HepG2 (cell line): ENCODE data around the gene FGD2. TPM values are rescaled to one million over a fixed set of nuclear protein-coding genes. Genes with fewer than 3 reads are reported as not detected.
A peak's percentile ranks its signal among the peaks of the same experiment; 100 is the strongest.

Source experiments
- DR1 ChIP-seq: sonication (generic); formaldehyde crosslinking; IDR thresholded peaks from 2 replicates; pipeline ENCODE4 v1.8.0; 2021; ENCODE audit warnings: mild to moderate bottlenecking, missing genetic modification reagents, inconsistent platforms
- FOXJ3 ChIP-seq: sonication (generic); formaldehyde crosslinking; IDR thresholded peaks from 2 replicates; pipeline ENCODE4 v1.4.0; 2020; ENCODE audit warnings: missing genetic modification reagents, mild to moderate bottlenecking, borderline replicate concordance
- HDAC6 ChIP-seq: fragments of 200-600 bp; sonication (generic); IDR thresholded peaks from 2 replicates; pipeline ENCODE4 v1.7.0; 2017; ENCODE audit warnings: mild to moderate bottlenecking, antibody characterized with exemption, low read length, low read depth
- ISX ChIP-seq: sonication (generic); formaldehyde crosslinking; conservative IDR thresholded peaks from 2 replicates; pipeline ENCODE4 v1.5.0; 2020; ENCODE audit warnings: missing genetic modification reagents
- KLF13 ChIP-seq: sonication (generic); formaldehyde crosslinking; IDR thresholded peaks from 2 replicates; pipeline ENCODE4 v1.4.0; 2020; ENCODE audit warnings: mild to moderate bottlenecking, missing genetic modification reagents
- MAFK ChIP-seq, 2 experiments: IDR thresholded peaks in 1 of 2; conservative IDR thresholded peaks in 1 of 2; 2 replicates each; pipeline ENCODE4 v1.6.1; 2011; ENCODE audit warnings: improper control_type of control experiment in 2 of 2, low read length in 2 of 2
- POLR2AphosphoS2 ChIP-seq: IDR thresholded peaks from 2 replicates; pipeline ENCODE4 v1.6.1; 2011; ENCODE audit warnings: low read depth, low read length, improper control_type of control experiment
- SIN3B ChIP-seq: fragments of 150-350 bp; IDR thresholded peaks from 2 replicates; pipeline ENCODE4 v1.6.1; 2014; ENCODE audit warnings: low read length
- SKI ChIP-seq: fragments of 450-650 bp; IDR thresholded peaks from one replicate; pipeline ENCODE4 v1.6.1; 2018; ENCODE audit warnings: mild to moderate bottlenecking; ENCODE audit not compliant: partially characterized antibody
- SPEN ChIP-seq: sonication (generic); formaldehyde crosslinking; IDR thresholded peaks from 2 replicates; pipeline ENCODE4 v1.5.1; 2020; ENCODE audit warnings: low read depth, mild to moderate bottlenecking, missing genetic modification reagents
- TFDP2 ChIP-seq: sonication (generic); formaldehyde crosslinking; IDR thresholded peaks from 2 replicates; pipeline ENCODE4 v1.4.0; 2020; ENCODE audit warnings: missing genetic modification reagents
- TP53 ChIP-seq: sonication (generic); formaldehyde crosslinking; conservative IDR thresholded peaks from 2 replicates; pipeline ENCODE4 v1.4.0; 2020; ENCODE audit warnings: missing genetic modification reagents
- USF2 ChIP-seq, 2 experiments: sonication (generic) in 1 of 2; formaldehyde crosslinking in 1 of 2; IDR thresholded peaks; 2 replicates each; pipeline versions ENCODE4 v1.5.1 to v1.6.1; 2011 to 2020; ENCODE audit warnings: borderline replicate concordance in 1 of 2, low read depth in 1 of 2, low read length in 1 of 2, mild to moderate bottlenecking in 1 of 2, missing genetic modification reagents in 1 of 2, moderate library complexity in 1 of 2
- ZNF143 ChIP-seq: sonication (generic); formaldehyde crosslinking; IDR thresholded peaks from 2 replicates; pipeline ENCODE4 v1.4.0; 2020; ENCODE audit warnings: missing genetic modification reagents
- ZNF362 ChIP-seq: sonication (generic); formaldehyde crosslinking; IDR thresholded peaks from 2 replicates; pipeline ENCODE4 v1.4.0; 2020; ENCODE audit warnings: missing genetic modification reagents, mild to moderate bottlenecking, borderline replicate concordance
- ZNF446 ChIP-seq: sonication (generic); formaldehyde crosslinking; IDR thresholded peaks from 2 replicates; pipeline ENCODE4 v1.5.0; 2020; ENCODE audit warnings: mild to moderate bottlenecking, missing genetic modification reagents
- polyA plus RNA-seq, 8 experiments: library from polyadenylated mRNA; depleted of rRNA in 3 of 8; stranded (reverse) in 7 of 8; unstranded in 1 of 8; fragments of >200 nt; fragmentation: Illumina TruSeq in 4 of 8; extraction: Trizol in 4 of 8; gene quantifications; 2 replicates each; pipeline versions ENCODE4 v1.2.1 to v1.2.3, GENCODE V29; 2011 to 2016; ENCODE audit warnings: low read depth in 4 of 8, missing spikeins in 1 of 8, mixed read lengths in 1 of 8; ENCODE audit not compliant: insufficient read depth in 1 of 8
- total RNA-seq, 5 experiments: library from RNA; depleted of rRNA; stranded (reverse); fragments of >200 nt; fragmentation: Illumina TruSeq; extraction: Trizol; gene quantifications; 2 replicates each; pipeline ENCODE4 v1.2.3, GENCODE V29; 2016; ENCODE audit warnings: low read depth in 1 of 5
- TF ChIP-seq, protein P1 (sequence below), 2 experiments: sonication (generic) in 1 of 2; formaldehyde crosslinking in 1 of 2; IDR thresholded peaks; 2 replicates each; pipeline versions ENCODE4 v1.6.1 to v1.9.0; 2014 to 2022; ENCODE audit warnings: antibody characterized with exemption in 1 of 2, borderline replicate concordance in 1 of 2, inconsistent platforms in 1 of 2, low read depth in 1 of 2, missing genetic modification reagents in 1 of 2

Gene FGD2
- total and polyA plus RNA-seq, 2 of the 13 experiments (the other 11 are each of a cell fraction or from before 2014, with no cell fraction given), result not detected

DNA sequence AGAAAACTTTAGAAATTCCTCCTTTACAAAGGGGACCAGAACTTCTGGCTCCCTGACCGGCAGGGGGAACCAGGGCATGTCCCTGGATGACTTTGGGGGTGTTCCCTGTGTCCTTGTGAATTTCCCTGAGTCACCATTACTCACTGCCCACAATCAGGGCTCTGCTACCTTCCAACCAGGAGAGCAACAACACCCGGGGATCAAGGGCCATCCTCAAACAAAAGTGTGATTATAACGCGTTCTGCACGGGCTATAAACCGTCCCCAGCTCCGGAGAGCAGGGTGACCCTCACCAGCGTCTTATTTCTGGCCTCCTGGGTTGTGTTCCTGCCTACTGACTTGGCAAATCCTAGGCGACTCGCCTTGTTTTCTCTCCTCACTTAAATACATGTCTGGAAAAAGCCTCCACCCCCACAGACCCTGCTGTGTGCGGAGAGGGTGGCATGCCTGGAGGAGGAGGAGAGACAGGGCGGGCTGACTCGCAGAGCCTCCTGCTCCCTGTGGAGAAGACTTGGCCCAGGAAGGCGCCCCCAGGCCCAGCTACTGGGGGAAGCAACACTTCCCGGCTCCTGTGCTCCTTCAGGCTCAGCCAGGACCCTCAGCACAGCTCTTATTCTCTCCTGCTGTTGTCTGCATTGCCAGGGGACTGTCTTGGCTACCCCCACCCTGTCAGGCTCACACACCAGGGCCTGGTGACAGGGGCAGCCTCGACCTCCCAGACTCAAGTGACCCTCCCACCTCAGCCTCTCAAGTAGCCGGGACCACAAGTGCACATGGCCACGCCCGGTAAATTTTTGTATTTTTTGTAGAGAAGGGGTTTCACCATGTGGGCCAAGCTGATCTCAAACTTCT, 54.1 kb downstream of the FGD2 start (continued):
- TF ChIP-seq POLR2AphosphoS2 (no peak), ZNF446 (no peak; the same call in 1 of the 2 replicates), HDAC6 (no peak), TFDP2 (CRISPR knock-in tag) (no peak), ZNF362 (CRISPR knock-in tag) (peak; percentile 80; the same call in 1 of the 2 replicates), ZNF143 (peak; percentile 37; the same call in 1 of the 2 replicates), ISX (CRISPR knock-in tag) (0 out of 2 replicates have a peak, but pooled peaks have one; percentile 24), USF2 (IDR thresholded peaks at IDR 0.05; ENCODE audit: low read depth, low read length) (no peak), USF2 (CRISPR knock-in tag; IDR thresholded peaks at IDR 0.05; ENCODE audit: borderline replicate concordance) (peak; percentile 42; the same call in 1 of the 2 replicates), DR1 (CRISPR knock-in tag) (0 out of 2 replicates have a peak, but pooled peaks have one; percentile 19), SPEN (CRISPR knock-in tag) (peak; percentile 74; the same call in 1 of the 2 replicates), FOXJ3 (CRISPR knock-in tag) (no peak; the same call in none of the 2 replicates), KLF13 (peak; percentile 90; the same call in 1 of the 2 replicates), SKI (peak; percentile 76), MAFK (conservative IDR thresholded peaks at IDR 0.05 in 1 of 2, IDR thresholded peaks at IDR 0.05 in 1 of 2; ENCODE audit: low read length in 2 of 2) (peak; percentile 94 to 99), SIN3B (no peak), TP53 (CRISPR knock-in tag) (no peak)
- TF ChIP-seq, protein P1, sequence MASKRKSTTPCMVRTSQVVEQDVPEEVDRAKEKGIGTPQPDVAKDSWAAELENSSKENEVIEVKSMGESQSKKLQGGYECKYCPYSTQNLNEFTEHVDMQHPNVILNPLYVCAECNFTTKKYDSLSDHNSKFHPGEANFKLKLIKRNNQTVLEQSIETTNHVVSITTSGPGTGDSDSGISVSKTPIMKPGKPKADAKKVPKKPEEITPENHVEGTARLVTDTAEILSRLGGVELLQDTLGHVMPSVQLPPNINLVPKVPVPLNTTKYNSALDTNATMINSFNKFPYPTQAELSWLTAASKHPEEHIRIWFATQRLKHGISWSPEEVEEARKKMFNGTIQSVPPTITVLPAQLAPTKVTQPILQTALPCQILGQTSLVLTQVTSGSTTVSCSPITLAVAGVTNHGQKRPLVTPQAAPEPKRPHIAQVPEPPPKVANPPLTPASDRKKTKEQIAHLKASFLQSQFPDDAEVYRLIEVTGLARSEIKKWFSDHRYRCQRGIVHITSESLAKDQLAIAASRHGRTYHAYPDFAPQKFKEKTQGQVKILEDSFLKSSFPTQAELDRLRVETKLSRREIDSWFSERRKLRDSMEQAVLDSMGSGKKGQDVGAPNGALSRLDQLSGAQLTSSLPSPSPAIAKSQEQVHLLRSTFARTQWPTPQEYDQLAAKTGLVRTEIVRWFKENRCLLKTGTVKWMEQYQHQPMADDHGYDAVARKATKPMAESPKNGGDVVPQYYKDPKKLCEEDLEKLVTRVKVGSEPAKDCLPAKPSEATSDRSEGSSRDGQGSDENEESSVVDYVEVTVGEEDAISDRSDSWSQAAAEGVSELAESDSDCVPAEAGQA (IDR thresholded peaks at IDR 0.05; ENCODE audit: low read depth), result peak; percentile 63
- TF ChIP-seq, protein P1 (CRISPR knock-in tag; IDR thresholded peaks at IDR 0.05; ENCODE audit: borderline replicate concordance), result no peak
